ENCODE data around the gene PARP14.
A peak's percentile ranks its signal among the peaks of the same experiment; 100 is the strongest.
"Not testable (repeated sequence)": the region's sequence is repeated elsewhere in the genome, so short reads cannot be mapped to it uniquely, and the experiment has no call there.

PARP14 gene

DNA sequence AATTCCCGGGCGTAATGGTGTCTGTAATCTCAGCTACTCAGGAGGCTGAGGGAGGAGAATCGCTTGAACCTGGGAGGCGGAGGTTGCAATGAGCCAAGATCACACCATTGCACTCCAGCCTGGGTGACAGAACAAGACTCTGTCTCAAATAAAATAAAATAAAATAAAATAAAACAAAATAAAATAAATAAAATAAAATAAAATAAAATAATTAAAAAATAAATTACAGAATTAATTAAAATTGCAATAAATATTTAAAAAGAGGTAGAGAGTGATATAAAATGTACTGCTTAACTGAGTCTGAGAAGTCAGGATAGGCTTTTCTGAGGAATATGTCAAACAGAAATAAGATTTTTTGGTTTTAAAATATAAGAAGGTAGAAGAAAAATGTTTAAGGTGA lies 22.3 kb upstream of the PARP14 start:
- H3K4me2 ChIP-seq (ENCODE audit: insufficient read depth, low read length); H3K27ac ChIP-seq (ENCODE audit: low read length); H3K4me1 ChIP-seq (ENCODE audit: insufficient read depth, low read length); DNase-seq; H3K9ac ChIP-seq (ENCODE audit: low read depth, low read length); ATAC-seq (ENCODE audit: insufficient read depth, low read depth); H3K79me2 ChIP-seq (ENCODE audit: insufficient read depth, low read length); H3K36me3 ChIP-seq (ENCODE audit: insufficient read depth, low read length); H3K27me3 ChIP-seq (ENCODE audit: insufficient read depth, low read length, poor library complexity); H2AFZ ChIP-seq (ENCODE audit: low read depth, low read length); H3K4me3 ChIP-seq (ENCODE audit: low read depth in 1 of 2, low read length in 2 of 2); H4K20me1 ChIP-seq (ENCODE audit: insufficient read depth, low read length); H3K9me3 ChIP-seq (ENCODE audit: insufficient read depth, low read length, severe bottlenecking): not testable (repeated sequence)

DNA sequence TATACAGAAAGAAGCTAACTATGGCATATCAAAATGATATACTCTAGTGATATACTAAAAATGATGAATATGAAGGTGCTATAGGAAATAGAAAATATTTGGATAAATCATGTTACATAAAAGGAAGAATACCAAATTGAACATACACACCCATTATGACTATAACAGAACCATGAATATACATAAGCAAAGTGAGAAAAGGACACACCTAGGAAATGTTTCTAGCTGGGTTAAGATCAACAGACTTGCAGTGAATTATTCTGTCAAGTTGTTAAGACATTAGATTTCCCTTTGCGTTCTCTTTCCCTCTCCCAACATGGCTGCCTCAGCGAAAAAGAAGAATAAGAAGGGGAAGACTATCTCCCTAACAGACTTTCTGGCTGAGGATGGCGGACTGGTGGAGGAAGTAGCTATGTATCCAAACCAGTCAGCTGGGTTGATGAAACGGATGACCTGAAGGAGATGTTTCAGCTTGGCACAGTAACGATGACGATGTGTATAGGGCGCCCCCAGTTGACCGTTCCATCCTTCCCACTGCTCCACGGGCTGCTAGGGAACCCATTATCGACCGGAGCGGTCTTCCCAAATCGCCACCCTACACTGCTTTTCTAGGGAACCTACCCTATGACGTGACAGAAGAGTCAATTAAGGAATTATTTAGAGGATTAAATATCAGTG lies 20.2 kb upstream of the PARP14 start:
- no peak overlapping the region for H3K9ac ChIP-seq (ENCODE audit: low read depth, low read length)
- no peaks in the 10 kb centered on the region for H3K36me3 ChIP-seq (ENCODE audit: insufficient read depth, low read length)
- no peak overlapping the region for H3K4me2 ChIP-seq (ENCODE audit: insufficient read depth, low read length)
- TF ChIP-seq, protein P1, sequence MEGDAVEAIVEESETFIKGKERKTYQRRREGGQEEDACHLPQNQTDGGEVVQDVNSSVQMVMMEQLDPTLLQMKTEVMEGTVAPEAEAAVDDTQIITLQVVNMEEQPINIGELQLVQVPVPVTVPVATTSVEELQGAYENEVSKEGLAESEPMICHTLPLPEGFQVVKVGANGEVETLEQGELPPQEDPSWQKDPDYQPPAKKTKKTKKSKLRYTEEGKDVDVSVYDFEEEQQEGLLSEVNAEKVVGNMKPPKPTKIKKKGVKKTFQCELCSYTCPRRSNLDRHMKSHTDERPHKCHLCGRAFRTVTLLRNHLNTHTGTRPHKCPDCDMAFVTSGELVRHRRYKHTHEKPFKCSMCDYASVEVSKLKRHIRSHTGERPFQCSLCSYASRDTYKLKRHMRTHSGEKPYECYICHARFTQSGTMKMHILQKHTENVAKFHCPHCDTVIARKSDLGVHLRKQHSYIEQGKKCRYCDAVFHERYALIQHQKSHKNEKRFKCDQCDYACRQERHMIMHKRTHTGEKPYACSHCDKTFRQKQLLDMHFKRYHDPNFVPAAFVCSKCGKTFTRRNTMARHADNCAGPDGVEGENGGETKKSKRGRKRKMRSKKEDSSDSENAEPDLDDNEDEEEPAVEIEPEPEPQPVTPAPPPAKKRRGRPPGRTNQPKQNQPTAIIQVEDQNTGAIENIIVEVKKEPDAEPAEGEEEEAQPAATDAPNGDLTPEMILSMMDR (IDR thresholded peaks at IDR 0.05; ENCODE audit: borderline replicate concordance, extremely low read depth, low read length, poor library complexity, severe bottlenecking), result peak; percentile 41
- TF ChIP-seq EZH2 (IDR thresholded peaks at IDR 0.05; ENCODE audit: borderline replicate concordance, low read depth, low read length, severe bottlenecking), result no peak
- no peak overlapping the region for H2AFZ ChIP-seq (ENCODE audit: low read depth, low read length)
- no peaks in the 10 kb centered on the region for H3K27me3 ChIP-seq (ENCODE audit: insufficient read depth, low read length, poor library complexity)
- no peak for DNase-seq
- H3K9me3 ChIP-seq (ENCODE audit: insufficient read depth, low read length, severe bottlenecking), result no peaks in the 10 kb centered on the region
- H3K4me3 ChIP-seq (ENCODE audit: low read depth in 1 of 2, low read length in 2 of 2), result no peak overlapping the region
- H3K27ac ChIP-seq (ENCODE audit: low read length), result no peak overlapping the region
- no peaks in the 10 kb centered on the region for H3K79me2 ChIP-seq (ENCODE audit: insufficient read depth, low read length)
- H3K4me1 ChIP-seq (ENCODE audit: insufficient read depth, low read length), result no peaks in the 10 kb centered on the region
- no peaks in the 10 kb centered on the region for H4K20me1 ChIP-seq (ENCODE audit: insufficient read depth, low read length)
- ATAC-seq (ENCODE audit: insufficient read depth, low read depth), result no peak

DNA sequence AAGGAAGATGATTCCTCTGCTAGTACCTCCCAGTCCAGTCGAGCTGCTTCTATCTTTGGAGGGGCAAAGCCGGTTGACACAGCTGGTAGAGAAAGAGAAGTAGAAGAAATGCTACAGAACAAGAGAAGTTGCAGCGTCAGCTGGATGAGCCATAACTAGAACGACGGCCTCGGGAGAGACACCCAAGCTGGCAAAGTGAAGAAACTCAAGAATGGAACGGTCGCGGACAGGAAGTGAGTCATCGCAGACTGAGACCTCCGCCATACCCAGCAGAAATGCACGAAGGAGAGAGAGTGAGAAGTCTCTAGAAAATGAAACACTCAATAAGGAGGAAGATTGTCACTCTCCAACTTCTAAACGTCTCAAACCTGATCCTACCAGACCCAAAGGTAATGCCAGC lies 19.0 kb upstream of the PARP14 start:
- Histone ChIP-seq H3K4me3 (ENCODE audit: low read depth in 1 of 2, low read length in 2 of 2) (no peak overlapping the region), H3K9ac (ENCODE audit: low read depth, low read length) (no peak overlapping the region), H3K4me1 (ENCODE audit: insufficient read depth, low read length) (no peaks in the 10 kb centered on the region), H3K27ac (ENCODE audit: low read length) (no peak overlapping the region), H3K79me2 (ENCODE audit: insufficient read depth, low read length) (no peaks in the 10 kb centered on the region), H3K27me3 (ENCODE audit: insufficient read depth, low read length, poor library complexity) (no peaks in the 10 kb centered on the region), H2AFZ (ENCODE audit: low read depth, low read length) (no peak overlapping the region), H3K36me3 (ENCODE audit: insufficient read depth, low read length) (no peaks in the 10 kb centered on the region), H4K20me1 (ENCODE audit: insufficient read depth, low read length) (no peaks in the 10 kb centered on the region), H3K9me3 (ENCODE audit: insufficient read depth, low read length, severe bottlenecking) (no peaks in the 10 kb centered on the region), H3K4me2 (ENCODE audit: insufficient read depth, low read length) (no peak overlapping the region)
- DNase-seq (no peak), ATAC-seq (ENCODE audit: insufficient read depth, low read depth) (no peak)
- TF ChIP-seq, protein P1 (IDR thresholded peaks at IDR 0.05; ENCODE audit: borderline replicate concordance, extremely low read depth, low read length, poor library complexity, severe bottlenecking), result no peak
- no peak for TF ChIP-seq EZH2 (IDR thresholded peaks at IDR 0.05; ENCODE audit: borderline replicate concordance, low read depth, low read length, severe bottlenecking)

DNA sequence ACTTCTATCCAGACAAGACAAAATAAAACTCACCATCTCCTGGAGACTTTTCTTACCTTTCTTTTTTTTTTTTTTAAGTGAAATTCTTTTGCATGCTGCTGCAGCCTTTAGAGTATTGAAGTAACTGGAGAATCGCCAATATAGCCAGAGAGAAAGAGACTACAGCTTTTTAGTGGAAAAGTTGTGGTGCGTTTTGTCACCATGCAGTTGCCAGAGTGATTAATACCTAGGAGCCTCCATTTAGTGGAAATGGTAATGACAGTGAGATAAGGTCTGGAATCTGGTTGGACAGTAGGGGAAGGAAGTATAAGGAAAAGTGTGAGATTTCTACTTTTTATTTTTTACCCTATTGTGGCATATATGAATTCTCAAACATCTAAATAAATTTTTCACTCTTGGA lies 18.1 kb upstream of the PARP14 start:
- no peaks in the 10 kb centered on the region for H3K27me3 ChIP-seq (ENCODE audit: insufficient read depth, low read length, poor library complexity)
- H3K4me2 ChIP-seq (ENCODE audit: insufficient read depth, low read length), result no peak overlapping the region
- no peaks in the 10 kb centered on the region for H3K4me1 ChIP-seq (ENCODE audit: insufficient read depth, low read length)
- no peak overlapping the region for H3K4me3 ChIP-seq (ENCODE audit: low read depth in 1 of 2, low read length in 2 of 2)
- H4K20me1 ChIP-seq (ENCODE audit: insufficient read depth, low read length), result no peaks in the 10 kb centered on the region
- ATAC-seq (ENCODE audit: insufficient read depth, low read depth) (no peak), DNase-seq (no peak)
- no peaks in the 10 kb centered on the region for H3K79me2 ChIP-seq (ENCODE audit: insufficient read depth, low read length)
- no peaks in the 10 kb centered on the region for H3K36me3 ChIP-seq (ENCODE audit: insufficient read depth, low read length)
- no peak overlapping the region for H3K9ac ChIP-seq (ENCODE audit: low read depth, low read length)
- no peaks in the 10 kb centered on the region for H3K9me3 ChIP-seq (ENCODE audit: insufficient read depth, low read length, severe bottlenecking)
- H3K27ac ChIP-seq (ENCODE audit: low read length), result no peak overlapping the region
- no peak overlapping the region for H2AFZ ChIP-seq (ENCODE audit: low read depth, low read length)
- TF ChIP-seq EZH2 (IDR thresholded peaks at IDR 0.05; ENCODE audit: borderline replicate concordance, low read depth, low read length, severe bottlenecking), result no peak
- TF ChIP-seq, protein P1 (IDR thresholded peaks at IDR 0.05; ENCODE audit: borderline replicate concordance, extremely low read depth, low read length, poor library complexity, severe bottlenecking), result no peak

Measured in DND-41 (cell line).